Cardiac muscle cell (in vitro differentiated cells and primary cell): ENCODE data around the gene NECAB2. TPM values are rescaled to one million over a fixed set of nuclear protein-coding genes. Genes with fewer than 3 reads are reported as not detected.

Experiments
- DNase-seq, 2 donors: peaks; one replicate each; pipeline versions ENCODE4 v3.0.0 to v3.0.0-alpha.2; 2010 to 2017; ENCODE audit warnings: low read depth in 1 of 2, low spot score in 1 of 2
- H3K27ac ChIP-seq: fragments of 200-600 bp; sonication (generic); 2 replicates; pipeline ENCODE4 v1.5.1; 2016
- H3K27me3 ChIP-seq: fragments of 200-600 bp; sonication (generic); 2 replicates; pipeline ENCODE4 v1.6.0; 2016; ENCODE audit warnings: control low read depth
- H3K36me3 ChIP-seq: fragments of 200-600 bp; sonication (generic); 2 replicates; pipeline ENCODE4 v1.5.1; 2016; ENCODE audit warnings: control low read depth
- H3K4me1 ChIP-seq: fragments of 200-600 bp; sonication (generic); 2 replicates; pipeline ENCODE4 v1.8.1; 2017; ENCODE audit warnings: low read depth, mild to moderate bottlenecking, mixed run types
- H3K4me3 ChIP-seq: fragments of 200-600 bp; sonication (generic); 2 replicates; pipeline ENCODE4 v1.5.1; 2016; ENCODE audit warnings: mild to moderate bottlenecking
- H3K9me3 ChIP-seq: fragments of 200-600 bp; sonication (generic); 2 replicates; pipeline ENCODE4 v1.5.1; 2017; ENCODE audit warnings: low read depth, mild to moderate bottlenecking, control low read depth
- CTCF ChIP-seq: IDR thresholded peaks from 2 replicates; pipeline ENCODE4 v1.5.1; 2012; ENCODE audit warnings: low read depth, mild to moderate bottlenecking, low read length
- polyA plus RNA-seq: library from polyadenylated mRNA; unstranded; fragments of >200 nt; fragmentation: Nextera tagmentation; extraction: Ambion mirVana; gene quantifications from 2 replicates; pipeline ENCODE4 v1.2.1, GENCODE V29; 2016
- total RNA-seq: library from RNA; depleted of rRNA; stranded (reverse); fragments of >200 nt; gene quantifications from 2 replicates; pipeline ENCODE4 v1.2.3, GENCODE V29; 2016

NECAB2 gene
- total and polyA plus RNA-seq, 2 experiments from 2014 or later, result 0.63 to 2.2 TPM

- no peaks in the 10 kb centered on the region for H3K36me3 ChIP-seq
- H3K27me3 ChIP-seq, result peaks cover 12% of the 10 kb centered on the region
- no peak for DNase-seq
- H3K9me3 ChIP-seq, result no peaks in the 10 kb centered on the region
- H3K4me3 ChIP-seq, result no peak overlapping the region
- H3K4me1 ChIP-seq, result no peaks in the 10 kb centered on the region
- TF ChIP-seq CTCF, result no peak
- no peak overlapping the region for H3K27ac ChIP-seq
Measured at GRCh38 chr16:83973077-83973476, 5.0 kb downstream of the NECAB2 start.

GRCh38 chr16:83973581-83974385 is 5.7 kb downstream of the NECAB2 start:
- TF ChIP-seq CTCF, result no peak
- H3K27ac ChIP-seq, result no peak overlapping the region

GRCh38 chr16:83974475-83974874 is 6.4 kb downstream of the NECAB2 start:
- Histone ChIP-seq H3K27ac (no peak overlapping the region), H3K4me1 (no peaks in the 10 kb centered on the region), H3K27me3 (peaks cover 2% of the 10 kb centered on the region), H3K36me3 (no peaks in the 10 kb centered on the region), H3K9me3 (no peaks in the 10 kb centered on the region), H3K4me3 (no peak overlapping the region)
- DNase-seq, result no peak
- TF ChIP-seq CTCF, result no peak

More at GRCh38 chr16:83973581-83974385, 5.7 kb downstream of the NECAB2 start:
- peaks cover 9% of the 10 kb centered on the region for H3K27me3 ChIP-seq
- H3K36me3 ChIP-seq, result no peaks in the 10 kb centered on the region
- no peaks in the 10 kb centered on the region for H3K9me3 ChIP-seq
- H3K4me1 ChIP-seq, result no peaks in the 10 kb centered on the region
- no peak for DNase-seq
- no peak overlapping the region for H3K4me3 ChIP-seq

GRCh38 chr16:83975590-83976260 is 7.7 kb downstream of the NECAB2 start:
- Histone ChIP-seq H3K4me3 (no peak overlapping the region), H3K9me3 (no peaks in the 10 kb centered on the region), H3K27ac (no peak overlapping the region), H3K27me3 (no peaks in the 10 kb centered on the region), H3K4me1 (no peaks in the 10 kb centered on the region), H3K36me3 (no peaks in the 10 kb centered on the region)
- no peak for TF ChIP-seq CTCF
- DNase-seq, result no peak

GRCh38 chr16:83977056-83977815 is 9.2 kb downstream of the NECAB2 start:
- H3K4me3 ChIP-seq, result no peak overlapping the region
- no peaks in the 10 kb centered on the region for H3K9me3 ChIP-seq
- H3K27ac ChIP-seq, result no peak overlapping the region
- H3K27me3 ChIP-seq, result no peaks in the 10 kb centered on the region
- no peak for DNase-seq
- no peaks in the 10 kb centered on the region for H3K36me3 ChIP-seq
- TF ChIP-seq CTCF, result no peak
- no peaks in the 10 kb centered on the region for H3K4me1 ChIP-seq
